Endometrial microvascular endothelial cells (primary cell): ENCODE results near the gene PRICKLE3. TPM values are rescaled to one million over a fixed set of nuclear protein-coding genes. Genes with fewer than 3 reads are reported as not detected.
"Not testable (repeated sequence)": the region's sequence is repeated elsewhere in the genome, so short reads cannot be mapped to it uniquely, and the experiment has no call there.

Experiments
- in situ Hi-C: cut with HindIII; loops from 2 replicates; pipeline ENCODE4 v1.10.0; 2017; ENCODE audit warnings: low sequenced_read_pairs, low pct_unique_long_range_greater_than_20kb; ENCODE audit errors: inconsistent ontology term
- total RNA-seq: library from RNA; depleted of rRNA; stranded (reverse); fragments of >200 nt; gene quantifications from one replicate; pipeline ENCODE4 v1.2.3, GENCODE V29; 2015; ENCODE audit errors: inconsistent ontology term

PRICKLE3 gene
- total RNA-seq, 1 donor from 2014 or later = 23.4 TPM

DNA sequence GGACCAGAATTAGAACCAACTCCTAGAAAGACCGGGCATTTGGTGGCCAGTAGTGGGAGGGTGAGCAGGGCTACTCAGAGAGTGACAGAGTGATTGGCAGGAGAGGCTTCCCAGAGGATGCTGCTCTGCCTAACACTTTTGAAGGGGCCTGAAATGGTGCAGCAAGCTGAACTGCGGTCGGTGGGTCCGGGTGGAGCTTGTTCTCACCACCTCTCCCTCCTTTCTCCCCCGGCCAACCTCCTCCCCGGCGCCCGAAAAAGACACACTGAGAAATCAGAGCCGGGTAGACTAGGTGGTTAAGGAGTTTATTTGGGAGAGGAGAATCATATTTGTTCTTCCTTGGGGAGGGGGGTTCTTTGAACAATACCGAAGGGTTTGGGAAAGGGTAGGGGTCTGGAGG is 1.4 kb upstream of the PRICKLE3 start:
- in situ Hi-C loops = no loop called here

GRCh38 chrX:49187028-49187394 is 838 bp upstream of the PRICKLE3 start:
- in situ Hi-C loops = no loop called here

GRCh38 chrX:49184294-49185281 is 1.6 kb downstream of the PRICKLE3 start:
- in situ Hi-C loops = no loop called here

GRCh38 chrX:49183701-49184281 is 2.4 kb downstream of the PRICKLE3 start:
- in situ Hi-C loops = no loop called here

DNA sequence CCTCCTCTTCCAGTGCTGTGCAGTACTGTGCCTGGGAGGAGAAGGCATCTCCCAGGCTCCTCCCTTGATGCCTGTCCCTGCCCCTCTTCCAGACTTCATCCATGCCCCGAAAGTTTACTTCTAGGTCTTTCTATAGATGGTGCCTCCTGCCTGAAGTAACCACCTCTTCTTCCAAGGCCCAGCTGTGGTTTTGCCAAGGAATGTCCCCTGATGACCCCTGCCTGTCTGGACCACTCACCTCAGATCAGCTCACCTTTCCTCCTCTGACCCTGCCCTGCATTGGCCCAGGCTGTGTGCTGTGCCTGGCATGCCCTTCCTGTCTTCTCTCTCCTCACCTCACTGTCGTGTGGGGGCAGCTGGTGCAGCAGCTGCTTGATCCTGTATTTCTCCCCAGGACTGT is 6.8 kb downstream of the PRICKLE3 start:
- in situ Hi-C loops = no loop called here

DNA sequence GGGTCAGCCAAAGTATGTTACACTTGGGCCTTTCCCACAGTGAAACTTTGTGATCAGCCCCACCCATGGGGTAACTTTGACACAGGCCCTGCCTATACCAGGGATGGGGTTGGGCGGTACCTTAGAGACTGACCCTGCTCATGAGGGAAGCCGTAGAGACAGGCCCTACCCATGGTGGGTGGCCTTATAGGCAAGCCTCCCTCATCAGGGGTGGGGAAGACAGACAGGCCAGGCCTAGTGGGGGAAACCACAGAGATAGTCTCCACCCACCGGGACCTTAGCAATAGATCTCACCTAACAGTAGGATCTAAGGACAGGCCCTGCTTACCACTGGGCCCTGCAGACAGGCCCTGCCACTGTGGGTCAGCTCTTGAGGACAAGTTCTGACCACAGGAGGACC is 7.6 kb downstream of the PRICKLE3 start:
- in situ Hi-C loops = no loop called here

DNA sequence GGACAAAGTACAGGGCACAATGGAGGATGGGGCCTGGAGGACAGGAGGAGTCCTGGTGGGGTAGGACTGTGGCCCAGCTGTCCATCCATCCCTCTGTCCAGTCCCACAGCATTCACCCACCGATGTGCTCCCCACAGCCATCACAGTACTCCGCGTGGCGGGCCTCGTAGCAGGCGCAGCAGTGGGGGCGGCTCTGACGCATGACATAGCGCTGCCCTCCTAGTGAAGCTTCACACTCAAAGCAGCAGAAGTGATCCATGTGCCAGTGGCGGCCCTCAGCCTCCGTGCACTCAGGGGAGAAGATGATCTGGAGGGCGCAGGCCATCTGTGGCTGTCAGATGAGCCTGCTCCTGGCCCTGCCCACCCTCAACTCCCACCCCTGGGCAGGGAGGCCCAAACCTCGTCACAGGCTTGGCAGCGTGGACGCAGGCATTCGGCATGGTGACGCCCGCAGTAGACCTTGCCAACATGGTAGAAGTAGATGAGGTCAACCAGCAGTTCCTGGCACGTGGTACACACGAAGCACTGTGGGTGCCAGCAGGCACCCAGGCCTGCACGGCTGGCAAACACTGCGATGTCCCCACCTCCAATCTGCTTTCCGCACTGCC is 8.2 kb downstream of the PRICKLE3 start:
- in situ Hi-C loops = no loop called here

GRCh38 chrX:49177338-49177833 is 8.8 kb downstream of the PRICKLE3 start:
- in situ Hi-C loops = no loop called here

GRCh38 chrX:49176421-49177326 is 9.5 kb downstream of the PRICKLE3 start:
- in situ Hi-C loops = no loop called here

DNA sequence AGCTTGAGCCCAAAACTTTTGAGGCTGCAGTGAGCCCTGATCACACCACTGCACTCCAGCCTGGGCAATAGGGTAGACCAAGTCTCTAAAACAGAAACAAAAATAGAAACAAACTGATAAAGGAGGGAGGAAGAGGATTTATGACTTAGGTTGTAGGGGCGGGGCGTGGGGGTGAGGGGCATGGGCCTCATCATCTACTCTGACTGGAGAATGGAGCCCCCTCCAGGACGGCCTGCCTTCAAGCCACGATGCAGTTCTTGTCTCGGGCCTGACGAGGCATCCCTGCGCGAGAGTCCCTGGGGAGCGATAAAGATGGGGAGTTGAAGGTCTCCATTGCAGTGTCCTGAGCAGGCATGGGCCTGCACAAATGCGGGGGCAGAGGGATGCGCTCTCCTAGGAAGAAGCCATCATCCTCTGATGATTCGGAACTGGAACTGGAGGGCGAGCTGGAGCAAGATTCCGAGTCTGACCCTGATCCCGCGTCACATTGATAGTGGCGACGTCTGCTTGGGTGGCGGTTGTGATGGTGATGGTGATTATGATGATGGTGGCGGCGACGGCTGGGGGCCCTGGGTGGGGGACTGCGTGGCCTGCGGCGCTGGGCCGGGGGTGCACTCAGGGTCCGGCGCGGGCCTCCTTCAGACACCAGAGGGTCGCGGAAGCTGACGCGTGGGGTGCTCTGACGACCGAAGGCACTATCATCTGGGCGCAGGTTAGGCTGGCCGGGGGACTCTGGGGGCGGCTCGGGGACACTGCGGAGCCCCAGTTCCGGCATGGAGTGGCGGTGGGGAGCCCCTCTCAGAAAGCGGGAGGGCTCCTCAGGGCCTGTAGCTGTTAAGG is 10.5 kb downstream of the PRICKLE3 start:
- in situ Hi-C loops = no loop called here

GRCh38 chrX:49174723-49175122 is 11.4 kb downstream of the PRICKLE3 start:
- in situ Hi-C loops = no loop called here

DNA sequence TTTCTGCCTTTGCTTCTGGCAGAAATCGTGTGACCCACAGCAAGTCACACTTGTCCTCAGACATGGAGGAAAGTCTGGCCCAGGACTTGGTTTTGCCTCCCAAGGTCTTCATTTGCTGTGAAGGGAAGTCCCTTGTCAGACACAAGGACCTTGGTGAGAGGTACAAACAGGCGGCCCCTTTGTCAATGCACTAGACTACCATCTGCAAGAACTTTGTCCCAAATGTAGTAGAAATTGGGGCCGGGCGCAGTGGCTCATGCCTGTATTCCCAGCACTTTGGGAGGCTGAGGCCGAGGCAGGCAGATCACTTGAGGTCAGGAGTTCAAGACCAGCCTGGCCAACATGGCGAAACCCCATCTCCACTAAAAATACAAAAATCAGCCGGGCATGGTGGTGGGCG is 12.6 kb downstream of the PRICKLE3 start:
- in situ Hi-C loops = not testable (repeated sequence)

- in situ Hi-C loops = no loop called here
Measured at GRCh38 chrX:49172280-49172780, 13.8 kb downstream of the PRICKLE3 start.

GRCh38 chrX:49171752-49172279 is 14.4 kb downstream of the PRICKLE3 start, which contains the start of gene PLP2:
Gene PLP2 (plus strand): TSS chrX:49171898. CDS start chrX:49172001, 103 bp downstream.
- in situ Hi-C loops = no loop called here

DNA sequence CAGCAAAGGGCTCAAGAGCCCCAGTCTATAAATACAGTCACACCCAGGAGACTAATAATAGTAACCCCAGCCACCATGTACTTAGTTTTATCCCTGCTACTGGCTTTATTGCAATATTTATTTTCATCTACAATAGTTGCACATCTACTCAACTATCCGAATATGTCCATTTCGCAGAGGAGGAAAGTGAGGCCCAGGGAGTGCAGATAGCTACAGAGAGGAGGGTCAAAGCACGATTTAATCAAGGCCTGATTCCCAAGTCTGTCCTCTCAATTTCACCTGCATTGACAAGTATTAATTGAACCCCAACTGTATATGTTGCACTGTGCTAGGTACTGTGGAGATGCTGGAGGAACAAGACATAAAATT is 18.4 kb downstream of the PRICKLE3 start:
- in situ Hi-C loops = no loop called here

GRCh38 chrX:49166914-49167739 is 19.0 kb downstream of the PRICKLE3 start:
- in situ Hi-C loops = no loop called here
